AG09319 (cell line): Measurements from ENCODE around the gene HABP2.

Experiments
- DNase-seq: peaks from one replicate; pipeline ENCODE4 v3.0.0-alpha.2; 2010; ENCODE audit warnings: low read depth; ENCODE audit errors: extremely low read depth
- TF ChIP-seq, protein P1 (sequence below): IDR thresholded peaks from 2 replicates; pipeline ENCODE4 v1.5.1; 2011; ENCODE audit warnings: low read depth, mild to moderate bottlenecking, inconsistent platforms, low read length, moderate library complexity

The HABP2 gene

GRCh38 chr10:113520690-113521474 is 32.0 kb upstream of the HABP2 start:
- TF ChIP-seq, protein P1, sequence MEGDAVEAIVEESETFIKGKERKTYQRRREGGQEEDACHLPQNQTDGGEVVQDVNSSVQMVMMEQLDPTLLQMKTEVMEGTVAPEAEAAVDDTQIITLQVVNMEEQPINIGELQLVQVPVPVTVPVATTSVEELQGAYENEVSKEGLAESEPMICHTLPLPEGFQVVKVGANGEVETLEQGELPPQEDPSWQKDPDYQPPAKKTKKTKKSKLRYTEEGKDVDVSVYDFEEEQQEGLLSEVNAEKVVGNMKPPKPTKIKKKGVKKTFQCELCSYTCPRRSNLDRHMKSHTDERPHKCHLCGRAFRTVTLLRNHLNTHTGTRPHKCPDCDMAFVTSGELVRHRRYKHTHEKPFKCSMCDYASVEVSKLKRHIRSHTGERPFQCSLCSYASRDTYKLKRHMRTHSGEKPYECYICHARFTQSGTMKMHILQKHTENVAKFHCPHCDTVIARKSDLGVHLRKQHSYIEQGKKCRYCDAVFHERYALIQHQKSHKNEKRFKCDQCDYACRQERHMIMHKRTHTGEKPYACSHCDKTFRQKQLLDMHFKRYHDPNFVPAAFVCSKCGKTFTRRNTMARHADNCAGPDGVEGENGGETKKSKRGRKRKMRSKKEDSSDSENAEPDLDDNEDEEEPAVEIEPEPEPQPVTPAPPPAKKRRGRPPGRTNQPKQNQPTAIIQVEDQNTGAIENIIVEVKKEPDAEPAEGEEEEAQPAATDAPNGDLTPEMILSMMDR, result no peak; the same call in none of the 2 replicates
- peak; percentile 80 for DNase-seq

DNA sequence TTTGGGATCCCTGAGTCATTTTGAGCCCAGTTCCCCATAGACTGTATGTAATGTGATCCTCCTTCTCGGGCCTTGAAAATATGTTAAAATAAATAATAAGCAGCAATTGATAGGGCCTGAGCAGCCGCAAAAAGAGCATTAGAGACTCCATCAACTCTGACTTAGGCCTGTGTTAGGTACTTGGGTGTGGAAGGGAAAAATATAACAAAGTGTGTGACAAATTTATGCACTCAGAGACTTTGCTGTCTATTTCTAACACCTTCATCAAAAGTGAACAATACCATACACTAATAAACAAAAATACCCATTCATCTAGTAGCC is 31.4 kb upstream of the HABP2 start:
- no peak for DNase-seq
- TF ChIP-seq, protein P1, result no peak

DNA sequence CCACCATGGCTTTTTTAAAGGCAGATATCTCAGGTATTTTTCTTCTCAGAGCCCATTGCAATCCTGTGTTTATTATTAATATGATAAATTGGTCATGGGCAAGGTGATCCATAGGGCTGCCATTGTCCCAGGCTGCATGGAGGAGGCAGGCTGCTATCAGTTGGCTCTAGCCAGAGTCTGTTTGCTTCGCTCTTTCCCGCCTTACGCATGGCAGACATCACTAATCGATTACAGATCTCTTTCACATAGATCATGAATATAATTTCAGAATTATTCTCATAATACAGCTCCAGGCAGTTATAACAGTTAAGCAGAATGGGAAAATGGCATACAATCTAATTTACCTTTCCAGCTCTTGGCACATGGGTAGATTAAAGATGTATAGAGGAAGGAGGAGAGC is 30.4 kb upstream of the HABP2 start:
- TF ChIP-seq, protein P1, result no peak
- DNase-seq, result no peak

- TF ChIP-seq, protein P1, result no peak
- no peak for DNase-seq
Measured at GRCh38 chr10:113523071-113523470, 29.8 kb upstream of the HABP2 start.

DNA sequence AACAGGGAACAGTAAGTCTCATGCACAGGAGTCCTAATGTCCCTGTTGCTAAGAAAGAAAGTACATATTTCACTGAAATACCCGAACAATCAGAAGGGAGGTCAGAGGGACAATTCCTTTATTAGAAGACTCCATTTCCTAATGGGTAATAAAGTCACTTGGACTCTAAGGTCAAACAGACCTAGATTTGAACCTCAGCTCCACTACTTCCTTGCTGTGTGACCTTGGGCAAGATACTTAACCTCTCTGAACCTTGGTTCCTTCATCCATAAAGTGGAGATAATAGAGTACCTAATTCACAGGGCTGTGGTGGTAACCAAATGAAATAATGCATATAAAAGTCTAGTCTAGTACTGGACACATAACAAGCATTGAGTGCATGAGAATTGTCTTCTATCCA is 29.2 kb upstream of the HABP2 start:
- DNase-seq, result no peak
- TF ChIP-seq, protein P1, result no peak

DNA sequence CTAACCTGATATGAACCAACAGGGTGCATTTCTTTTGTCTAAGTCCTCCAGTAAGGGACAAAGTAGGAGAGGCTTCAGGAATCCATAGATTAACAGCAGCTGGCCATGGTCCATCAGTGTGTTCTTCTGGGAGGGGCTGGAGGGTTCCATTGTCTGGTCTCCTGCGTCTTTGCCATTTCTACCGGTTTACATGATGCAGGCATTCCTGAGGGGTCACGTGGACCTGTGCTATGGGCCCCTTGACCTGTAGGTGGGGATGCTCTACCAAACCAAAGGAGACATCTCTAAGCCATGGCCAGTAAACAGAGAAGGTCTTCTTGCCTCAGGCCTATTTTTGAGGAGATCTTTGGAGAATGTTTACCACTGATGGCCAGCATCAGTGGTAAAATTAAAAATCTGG is 28.7 kb upstream of the HABP2 start:
- no peak for DNase-seq
- TF ChIP-seq, protein P1, result no peak

GRCh38 chr10:113524539-113525490 is 28.0 kb upstream of the HABP2 start:
- TF ChIP-seq, protein P1, result no peak
- no peak for DNase-seq
